PC-9 (cell line): Measurements from ENCODE around the gene CCDC15. TPM values are rescaled to one million over a fixed set of nuclear protein-coding genes. Genes with fewer than 3 reads are reported as not detected.

Source experiments
- BruUV-seq: library from RNA; stranded (reverse); fragments of 400-500 nt; replicated peaks from 2 replicates; lab custom pipeline; 2021; lab: Mats Ljungman, UMichigan
- CTCF ChIA-PET: fragments of 300-600 bp; sonication (Branson Sonifier 250); formaldehyde crosslinking; loops from one replicate; lab custom pipeline; 2022; ENCODE audit warnings: antibody characterized with exemption; lab: Charles Lee
- POLR2A ChIA-PET: fragments of 300-600 bp; sonication (Branson Sonifier 250); formaldehyde crosslinking; loops from one replicate; lab custom pipeline; 2022; ENCODE audit warnings: antibody characterized with exemption; ENCODE audit not compliant: unreplicated experiment; lab: Charles Lee
- DNase-seq, 2 experiments: peaks; one replicate each; pipeline versions ENCODE4 v3.0.0 to v3.0.0-alpha.2; 2015 to 2022; ENCODE audit warnings: mixed read lengths in 1 of 2
- H2AFZ ChIP-seq: fragments of 200-600 bp; sonication (generic); 2 replicates; pipeline ENCODE4 v1.8.1; 2017; ENCODE audit warnings: antibody characterized with exemption
- H3F3A ChIP-seq: fragments of 200-600 bp; sonication (generic); 2 replicates; pipeline ENCODE4 v1.8.1; 2017; ENCODE audit warnings: antibody characterized with exemption, mild to moderate bottlenecking, low read depth; ENCODE audit not compliant: insufficient read depth
- H3K27ac ChIP-seq: fragments of 200-600 bp; sonication (generic); 2 replicates; pipeline ENCODE4 v1.6.1; 2016; ENCODE audit warnings: mixed run types
- H3K27me3 ChIP-seq: fragments of 200-600 bp; sonication (generic); 2 replicates; pipeline ENCODE4 v1.6.1; 2016; ENCODE audit warnings: low read depth, mixed run types; ENCODE audit not compliant: insufficient read depth
- H3K36me3 ChIP-seq: fragments of 200-600 bp; sonication (generic); 2 replicates; pipeline ENCODE4 v1.6.1; 2016; ENCODE audit warnings: low read depth, mixed run types
- H3K4me1 ChIP-seq: fragments of 200-600 bp; sonication (generic); replicated peaks from 2 replicates; pipeline ENCODE4 v1.6.1; 2016; ENCODE audit warnings: mixed run types; ENCODE audit not compliant: insufficient read depth
- H3K4me2 ChIP-seq: fragments of 200-600 bp; sonication (generic); 2 replicates; pipeline ENCODE4 v1.6.1; 2017; ENCODE audit warnings: mixed run types
- H3K4me3 ChIP-seq: fragments of 200-600 bp; sonication (generic); 2 replicates; pipeline ENCODE4 v1.6.1; 2016; ENCODE audit warnings: mixed run types
- H3K79me2 ChIP-seq: fragments of 200-600 bp; sonication (generic); 2 replicates; pipeline ENCODE4 v1.6.1; 2017; ENCODE audit warnings: low read depth, mixed run types
- H3K9me2 ChIP-seq: fragments of 200-600 bp; sonication (generic); 2 replicates; pipeline ENCODE4 v1.8.1; 2017; ENCODE audit warnings: mild to moderate bottlenecking; ENCODE audit not compliant: insufficient read depth
- H3K9me3 ChIP-seq: fragments of 200-600 bp; sonication (generic); 2 replicates; pipeline ENCODE4 v1.8.1; 2016; ENCODE audit warnings: low read depth; ENCODE audit not compliant: insufficient read depth
- H4K20me1 ChIP-seq: fragments of 200-600 bp; sonication (generic); 2 replicates; pipeline ENCODE4 v1.8.1; 2017; ENCODE audit not compliant: insufficient read depth
- EZH2 ChIP-seq: fragments of 200-600 bp; sonication (generic); IDR thresholded peaks from 2 replicates; pipeline ENCODE4 v1.8.0; 2017; ENCODE audit warnings: antibody characterized with exemption, low read depth
- intact Hi-C: fragments of 100-400 bp; cut with micrococcal nuclease; formaldehyde crosslinking; loops from one replicate; pipeline ENCODE4 v1.10.0; 2022; ENCODE audit not compliant: unreplicated experiment
- total RNA-seq: library from RNA; stranded (reverse); gene quantifications from 2 replicates; pipeline ENCODE4 v1.2.3, GENCODE V29; 2021
- TF ChIP-seq, protein P1 (sequence below): fragments of 200-600 bp; sonication (generic); conservative IDR thresholded peaks from 2 replicates; pipeline ENCODE4 v1.6.1; 2017; ENCODE audit warnings: mixed run types, antibody characterized with exemption, mild to moderate bottlenecking, moderate library complexity

Gene CCDC15
- total RNA-seq, 1 experiment from 2014 or later: 2.7 TPM

DNA sequence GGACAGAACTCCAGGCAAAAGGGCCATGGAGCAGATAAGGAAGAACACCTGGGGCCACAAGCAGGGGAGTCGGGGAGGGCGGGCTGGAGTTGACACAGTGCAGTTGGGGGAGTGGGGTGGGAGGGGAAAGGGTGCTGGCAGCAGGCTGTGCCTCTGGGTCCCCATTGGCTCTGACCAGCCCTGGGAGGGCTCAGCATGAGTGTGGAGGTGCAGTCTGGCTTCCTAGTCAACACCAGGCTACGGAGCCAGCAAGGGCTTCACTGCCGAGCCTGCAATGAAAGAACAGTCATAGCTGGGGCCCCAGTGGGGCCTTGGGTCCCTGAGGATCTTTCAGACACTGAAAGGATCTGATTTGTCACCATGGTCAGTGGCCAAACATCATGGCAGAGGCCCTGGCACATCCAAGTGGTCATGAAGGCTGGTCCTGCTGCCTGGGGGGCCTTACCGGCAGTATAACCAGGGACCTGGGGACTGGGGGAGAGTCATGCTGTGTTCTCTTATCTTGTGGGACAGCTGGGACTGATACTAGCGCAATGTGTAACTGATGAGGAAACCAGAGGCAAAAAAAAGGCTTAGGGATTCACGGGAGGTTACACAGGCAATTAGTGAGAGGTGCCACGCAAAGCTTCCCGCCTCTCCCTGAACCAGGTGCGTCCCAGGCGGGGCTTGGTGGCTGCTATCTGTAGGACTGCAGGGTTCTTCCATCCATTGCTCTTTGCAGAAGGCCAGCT lies 120.7 kb downstream of the CCDC15 start:
- Histone ChIP-seq H3K27ac (no peak overlapping the region), H3F3A (peaks cover 22% of the 10 kb centered on the region; the same call in 1 of the 2 replicates), H4K20me1 (no peaks in the 10 kb centered on the region), H3K9me3 (no peaks in the 10 kb centered on the region), H3K27me3 (no peaks in the 10 kb centered on the region), H3K4me3 (no peak overlapping the region), H3K4me1 (peaks cover 63% of the 10 kb centered on the region), H3K9me2 (no peaks in the 10 kb centered on the region), H2AFZ (no peak overlapping the region), H3K79me2 (0 out of 2 replicates have a peak, but pooled peaks cover 5% of the 10 kb centered on the region), H3K36me3 (no peaks in the 10 kb centered on the region), H3K4me2 (no peak overlapping the region)
- ChIA-PET POLR2A (interaction anchor here (0.7 kb wide), 1 partner anchor 198 kb away, joined by 3 read pairs; no protein-coding TSS in a partner anchor), CTCF (no interaction called here)
- DNase-seq: no peak
- intact Hi-C loops: loop anchor here (5.0 kb wide), 1 partner anchor 112 kb away; no protein-coding TSS in a partner anchor
- TF ChIP-seq, protein P1, sequence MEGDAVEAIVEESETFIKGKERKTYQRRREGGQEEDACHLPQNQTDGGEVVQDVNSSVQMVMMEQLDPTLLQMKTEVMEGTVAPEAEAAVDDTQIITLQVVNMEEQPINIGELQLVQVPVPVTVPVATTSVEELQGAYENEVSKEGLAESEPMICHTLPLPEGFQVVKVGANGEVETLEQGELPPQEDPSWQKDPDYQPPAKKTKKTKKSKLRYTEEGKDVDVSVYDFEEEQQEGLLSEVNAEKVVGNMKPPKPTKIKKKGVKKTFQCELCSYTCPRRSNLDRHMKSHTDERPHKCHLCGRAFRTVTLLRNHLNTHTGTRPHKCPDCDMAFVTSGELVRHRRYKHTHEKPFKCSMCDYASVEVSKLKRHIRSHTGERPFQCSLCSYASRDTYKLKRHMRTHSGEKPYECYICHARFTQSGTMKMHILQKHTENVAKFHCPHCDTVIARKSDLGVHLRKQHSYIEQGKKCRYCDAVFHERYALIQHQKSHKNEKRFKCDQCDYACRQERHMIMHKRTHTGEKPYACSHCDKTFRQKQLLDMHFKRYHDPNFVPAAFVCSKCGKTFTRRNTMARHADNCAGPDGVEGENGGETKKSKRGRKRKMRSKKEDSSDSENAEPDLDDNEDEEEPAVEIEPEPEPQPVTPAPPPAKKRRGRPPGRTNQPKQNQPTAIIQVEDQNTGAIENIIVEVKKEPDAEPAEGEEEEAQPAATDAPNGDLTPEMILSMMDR: no peak
- BruUV-seq: no TSS peak

DNA sequence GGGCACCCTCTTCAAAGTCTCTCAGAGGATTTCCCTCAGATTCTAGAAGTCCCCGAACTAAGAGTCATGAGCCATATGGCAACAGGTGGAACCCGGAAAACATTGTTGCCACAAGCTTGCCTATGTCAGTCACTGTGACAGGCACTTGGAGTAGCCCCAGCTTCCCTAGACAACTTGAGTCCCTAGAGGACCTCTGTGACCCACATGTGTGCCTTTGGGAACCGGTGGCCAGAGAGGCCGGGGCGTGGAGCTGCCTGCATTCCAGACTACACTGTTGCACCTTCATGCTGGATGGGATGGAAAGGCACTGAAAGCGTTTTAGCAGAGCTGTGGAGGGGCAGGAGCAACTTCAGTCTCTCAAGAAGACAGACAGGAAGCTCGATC lies 121.2 kb downstream of the CCDC15 start:
- CTCF ChIA-PET: interaction anchor here (0.6 kb wide), 1 partner anchor 324 kb away, joined by 4 read pairs; no protein-coding TSS in a partner anchor
- TSS peak; percentile 77 for BruUV-seq
- no peak overlapping the region for H3K27ac ChIP-seq

DNA sequence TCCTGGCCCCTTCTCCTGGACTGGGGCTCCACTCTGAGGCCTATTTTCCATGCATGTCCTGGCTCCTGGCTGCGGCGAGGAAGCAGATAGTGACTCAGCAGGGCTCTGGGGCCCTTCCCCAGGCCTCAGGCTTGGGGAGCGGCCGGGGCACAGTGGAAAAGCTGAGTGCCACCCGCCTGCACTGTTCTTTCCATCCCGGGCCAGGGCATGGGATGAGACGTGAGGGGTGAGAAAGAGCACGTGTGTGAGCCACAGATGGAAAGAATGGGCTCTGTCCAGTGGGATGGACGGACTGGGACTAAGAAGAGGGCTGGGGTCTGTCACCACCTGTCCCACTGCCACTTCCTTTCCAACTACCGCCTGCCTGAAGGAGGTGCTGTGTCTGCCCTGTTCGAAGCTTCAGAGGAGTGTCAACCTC lies 121.9 kb downstream of the CCDC15 start:
- Histone ChIP-seq H3K4me1 (peaks cover 63% of the 10 kb centered on the region), H3F3A (peaks cover 15% of the 10 kb centered on the region; the same call in 1 of the 2 replicates), H3K4me3 (no peak overlapping the region), H3K79me2 (0 out of 2 replicates have a peak, but pooled peaks cover 5% of the 10 kb centered on the region), H4K20me1 (no peaks in the 10 kb centered on the region), H3K4me2 (no peak overlapping the region), H3K27ac (no peak overlapping the region), H3K9me3 (no peaks in the 10 kb centered on the region), H2AFZ (no peak overlapping the region), H3K36me3 (no peaks in the 10 kb centered on the region), H3K27me3 (no peaks in the 10 kb centered on the region), H3K9me2 (no peaks in the 10 kb centered on the region)
- peak in 1 of 2 experiments; percentile 55 for DNase-seq
- intact Hi-C loops: loop anchor here (5.0 kb wide), 1 partner anchor 114 kb away; no protein-coding TSS in a partner anchor
- ChIA-PET POLR2A (no interaction called here), CTCF (interaction anchor here (0.6 kb wide), 1 partner anchor 325 kb away, joined by 4 read pairs; no protein-coding TSS in a partner anchor)
- TF ChIP-seq, protein P1: no peak
- TF ChIP-seq EZH2: no peak
- no TSS peak for BruUV-seq

More for the DNA sequence above, 121.2 kb downstream of the CCDC15 start:
- 0 out of 2 replicates have a peak, but pooled peaks cover 5% of the 10 kb centered on the region for H3K79me2 ChIP-seq
- peaks cover 21% of the 10 kb centered on the region; the same call in 1 of the 2 replicates for H3F3A ChIP-seq
- H3K27me3 ChIP-seq: no peaks in the 10 kb centered on the region
- no peak for TF ChIP-seq EZH2
- TF ChIP-seq, protein P1: no peak
- H3K4me3 ChIP-seq: no peak overlapping the region
- H3K9me2 ChIP-seq: no peaks in the 10 kb centered on the region
- DNase-seq: no peak
- no peaks in the 10 kb centered on the region for H4K20me1 ChIP-seq
- H3K4me2 ChIP-seq: no peak overlapping the region
- POLR2A ChIA-PET: interaction anchor here (0.7 kb wide), 1 partner anchor 199 kb away, joined by 3 read pairs; no protein-coding TSS in a partner anchor
- H2AFZ ChIP-seq: no peak overlapping the region
- intact Hi-C loops: loop anchor here (5.0 kb wide), 1 partner anchor 113 kb away; no protein-coding TSS in a partner anchor
- peaks cover 63% of the 10 kb centered on the region for H3K4me1 ChIP-seq
- no peaks in the 10 kb centered on the region for H3K9me3 ChIP-seq
- no peaks in the 10 kb centered on the region for H3K36me3 ChIP-seq
